ENCODE results near the gene EVA1A. TPM values are rescaled to one million over a fixed set of nuclear protein-coding genes. Genes with fewer than 3 reads are reported as not detected.

The EVA1A gene
- total RNA-seq, 1 experiment from 2014 or later = 0.68 TPM

DNA sequence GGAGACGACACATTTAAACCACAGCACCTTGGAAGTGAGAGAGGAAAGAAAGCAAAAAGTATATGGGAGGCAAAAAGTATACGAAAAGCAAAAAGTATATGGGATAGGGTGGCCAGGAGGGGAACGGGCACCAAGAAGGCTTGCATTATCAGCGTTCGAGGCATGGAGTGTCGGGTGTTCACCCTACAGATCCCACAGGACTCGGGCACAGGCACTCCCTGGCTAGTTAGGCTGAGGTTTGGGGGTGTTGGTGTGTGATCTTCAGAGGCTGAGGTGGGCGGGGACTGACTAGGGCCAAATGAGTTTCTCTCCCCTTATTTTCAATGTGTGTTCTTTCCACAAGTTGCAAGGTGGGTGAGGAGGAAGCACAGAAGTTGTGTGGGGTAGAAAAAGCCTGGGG lies 86.6 kb downstream of the EVA1A start:
- Histone ChIP-seq H3K18ac (ENCODE audit: insufficient read length, low read depth, low read length) (no peak overlapping the region), H3K9me3 (ENCODE audit: control insufficient read depth, low read depth, low read length) (no peaks in the 10 kb centered on the region), H2BK20ac (ENCODE audit: low read depth, low read length, poor library complexity, severe bottlenecking) (no peak overlapping the region), H2AK5ac (ENCODE audit: insufficient read length, low read length) (no peak overlapping the region), H3K27me3 (ENCODE audit: insufficient read depth, low read length) (no peaks in the 10 kb centered on the region), H2BK12ac (ENCODE audit: insufficient read length, low read depth, low read length) (no peak overlapping the region), H4K8ac (replicated peaks; ENCODE audit: insufficient read length, low read depth, low read length) (no peak overlapping the region), H3K9ac (ENCODE audit: extremely low read depth, insufficient read length, low read length) (no peak overlapping the region), H3K56ac (ENCODE audit: insufficient read length, low read depth, low read length) (no peak overlapping the region), H3K79me2 (ENCODE audit: insufficient read depth, low read length) (no peaks in the 10 kb centered on the region), H3T11ph (ENCODE audit: low read length) (no peak overlapping the region), H4K20me1 (ENCODE audit: control insufficient read depth, insufficient read depth, insufficient read length) (no peaks in the 10 kb centered on the region), H3K4ac (ENCODE audit: low read depth, low read length) (no peak overlapping the region), H2AFZ (ENCODE audit: low read length) (no peak overlapping the region), H2BK120ac (ENCODE audit: low read depth, low read length, poor library complexity, severe bottlenecking) (no peak overlapping the region), H3K14ac (ENCODE audit: insufficient read depth, low read length) (no peak overlapping the region), H3K4me1 (ENCODE audit: insufficient read depth, low read length) (peaks cover 2% of the 10 kb centered on the region; the same call in 1 of the 2 replicates), H2BK5ac (ENCODE audit: insufficient read length, low read length) (no peak overlapping the region), H3K23me2 (ENCODE audit: insufficient read length, low read depth, low read length, poor library complexity, severe bottlenecking) (no peaks in the 10 kb centered on the region), H4K91ac (ENCODE audit: insufficient read length, low read depth, low read length) (no peak overlapping the region), H3K4me2 (ENCODE audit: insufficient read depth, insufficient read length, low read length) (no peak overlapping the region), H2BK15ac (ENCODE audit: low read depth, low read length) (no peak overlapping the region), H3K27ac (ENCODE audit: insufficient read length, low read depth, low read length) (no peak overlapping the region), H4K5ac (ENCODE audit: insufficient read length, low read depth, low read length) (no peak overlapping the region), H3K23ac (ENCODE audit: insufficient read length, low read depth, low read length) (no peak overlapping the region), H3K79me1 (ENCODE audit: insufficient read depth, low read depth, low read length, poor library complexity, severe bottlenecking) (no peaks in the 10 kb centered on the region)
- Mint-ChIP-seq H3K27ac (peak overlapping the region in 1 of 3 experiments; percentile 88; a peak in 1 of 7 replicates), H3K4me1 (peaks cover 47 to 49% of the 10 kb centered on the region in 2 experiments), H3K27me3 (ENCODE audit: low read depth) (peaks cover 1% of the 10 kb centered on the region; the same call in 1 of the 2 replicates), H3K36me3 (ENCODE audit: insufficient read depth in 1 of 3, low read depth in 3 of 3) (peaks cover 0 to 4% (median 4%) of the 10 kb centered on the region in 3 experiments; a peak in 4 of 7 replicates), H3K9me3 (peaks cover 3 to 5% of the 10 kb centered on the region in 2 experiments; a peak in 3 of 5 replicates), H3K4me3 (no peak overlapping the region)
- no peak for DNase-seq
- no CpG with 5 or more reads among the region's 8 CpGs for WGBS (ENCODE audit: extremely low coverage, insufficient read length, low lambda C conversion rate)
- TF ChIP-seq, protein P1, sequence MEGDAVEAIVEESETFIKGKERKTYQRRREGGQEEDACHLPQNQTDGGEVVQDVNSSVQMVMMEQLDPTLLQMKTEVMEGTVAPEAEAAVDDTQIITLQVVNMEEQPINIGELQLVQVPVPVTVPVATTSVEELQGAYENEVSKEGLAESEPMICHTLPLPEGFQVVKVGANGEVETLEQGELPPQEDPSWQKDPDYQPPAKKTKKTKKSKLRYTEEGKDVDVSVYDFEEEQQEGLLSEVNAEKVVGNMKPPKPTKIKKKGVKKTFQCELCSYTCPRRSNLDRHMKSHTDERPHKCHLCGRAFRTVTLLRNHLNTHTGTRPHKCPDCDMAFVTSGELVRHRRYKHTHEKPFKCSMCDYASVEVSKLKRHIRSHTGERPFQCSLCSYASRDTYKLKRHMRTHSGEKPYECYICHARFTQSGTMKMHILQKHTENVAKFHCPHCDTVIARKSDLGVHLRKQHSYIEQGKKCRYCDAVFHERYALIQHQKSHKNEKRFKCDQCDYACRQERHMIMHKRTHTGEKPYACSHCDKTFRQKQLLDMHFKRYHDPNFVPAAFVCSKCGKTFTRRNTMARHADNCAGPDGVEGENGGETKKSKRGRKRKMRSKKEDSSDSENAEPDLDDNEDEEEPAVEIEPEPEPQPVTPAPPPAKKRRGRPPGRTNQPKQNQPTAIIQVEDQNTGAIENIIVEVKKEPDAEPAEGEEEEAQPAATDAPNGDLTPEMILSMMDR (conservative IDR thresholded peaks at IDR 0.05) = no peak

All from H9 (cell line).